IPS-20b (cell line): ENCODE results near the gene MITF.

ENCODE experiments used
- H3K27ac ChIP-seq: one replicate; pipeline ENCODE4 v1.5.1; 2013; ENCODE audit warnings: low read length
- H3K27me3 ChIP-seq: 2 replicates; pipeline ENCODE4 v1.6.1; 2013; ENCODE audit warnings: mild to moderate bottlenecking, low read length, inconsistent platforms; ENCODE audit not compliant: insufficient read depth
- H3K36me3 ChIP-seq: 2 replicates; pipeline ENCODE4 v1.6.1; 2013; ENCODE audit warnings: low read depth, mild to moderate bottlenecking, inconsistent platforms, low read length, moderate library complexity; ENCODE audit not compliant: insufficient read depth
- H3K4me1 ChIP-seq: 2 replicates; pipeline ENCODE4 v1.6.1; 2013; ENCODE audit warnings: mild to moderate bottlenecking, control low read depth, inconsistent platforms, low read length, moderate library complexity; ENCODE audit not compliant: insufficient read depth
- H3K4me3 ChIP-seq: 2 replicates; pipeline ENCODE4 v1.5.1; 2013; ENCODE audit warnings: mild to moderate bottlenecking, low read length, inconsistent platforms
- H3K9ac ChIP-seq: 2 replicates; pipeline ENCODE4 v1.6.1; 2013; ENCODE audit warnings: low read depth, mild to moderate bottlenecking, inconsistent platforms, low read length, moderate library complexity
- H3K9me3 ChIP-seq: 2 replicates; pipeline ENCODE4 v1.6.1; 2013; ENCODE audit warnings: mild to moderate bottlenecking, low read depth, low read length, inconsistent platforms; ENCODE audit not compliant: insufficient read depth

The MITF gene

DNA sequence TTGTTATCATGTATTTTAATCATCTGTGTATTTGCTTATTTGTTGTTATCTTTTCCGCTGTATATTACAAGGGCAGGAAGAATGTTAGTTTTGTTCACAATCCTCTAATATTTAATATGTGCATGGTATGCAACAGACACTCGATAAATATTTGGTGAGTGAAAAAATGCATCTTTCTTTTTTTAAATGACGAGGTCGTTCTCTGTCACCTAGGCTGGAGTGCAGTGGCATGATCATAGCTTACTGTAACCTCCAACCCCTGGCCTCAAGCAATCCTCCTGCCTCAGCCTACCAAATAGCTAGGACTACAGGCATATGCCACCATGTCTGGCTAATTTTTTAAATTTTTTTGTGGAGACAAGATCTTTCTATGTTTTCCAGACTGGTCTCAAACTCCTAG, 66.2 kb downstream of the MITF start:
- H3K27ac ChIP-seq, result no peak overlapping the region
- no peak overlapping the region for H3K4me3 ChIP-seq
- H3K4me1 ChIP-seq, result no peaks in the 10 kb centered on the region
- no peaks in the 10 kb centered on the region for H3K36me3 ChIP-seq
- no peak overlapping the region for H3K9ac ChIP-seq
- no peaks in the 10 kb centered on the region for H3K27me3 ChIP-seq
- H3K9me3 ChIP-seq, result no peaks in the 10 kb centered on the region

DNA sequence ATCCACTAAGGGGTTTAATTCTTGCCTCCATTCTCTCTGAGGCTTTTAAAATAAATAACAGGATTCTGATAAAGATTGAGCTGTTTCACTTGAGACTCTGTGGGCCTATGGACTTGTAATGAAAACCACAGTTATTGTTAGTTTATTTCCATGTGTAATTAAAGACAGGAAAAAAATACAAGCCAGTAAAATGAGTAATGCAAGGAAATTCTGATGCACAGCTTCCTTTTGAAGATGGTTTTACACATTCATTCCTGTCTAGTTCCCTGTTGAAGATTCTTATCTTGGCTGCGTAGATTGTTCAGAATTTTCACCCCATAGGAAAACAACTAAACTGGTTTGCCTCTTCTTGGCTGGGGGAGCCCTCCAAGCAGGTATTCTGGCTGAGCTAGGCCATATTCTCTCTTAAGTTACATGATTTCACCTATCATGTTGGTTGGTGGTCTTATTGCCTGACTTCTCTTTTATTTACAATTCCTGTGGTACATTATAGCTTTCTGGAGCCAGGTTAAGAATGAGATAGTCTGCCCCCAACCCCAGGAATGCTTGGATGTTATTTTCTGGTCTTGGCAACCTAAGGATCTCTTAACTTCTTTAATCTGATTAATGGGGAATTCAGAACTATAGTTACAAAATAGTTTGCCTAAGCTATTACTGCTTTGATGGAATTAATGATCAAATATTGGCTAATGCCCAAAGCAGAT, 67.6 kb downstream of the MITF start:
- Histone ChIP-seq H3K27ac (no peak overlapping the region), H3K36me3 (no peaks in the 10 kb centered on the region)

DNA sequence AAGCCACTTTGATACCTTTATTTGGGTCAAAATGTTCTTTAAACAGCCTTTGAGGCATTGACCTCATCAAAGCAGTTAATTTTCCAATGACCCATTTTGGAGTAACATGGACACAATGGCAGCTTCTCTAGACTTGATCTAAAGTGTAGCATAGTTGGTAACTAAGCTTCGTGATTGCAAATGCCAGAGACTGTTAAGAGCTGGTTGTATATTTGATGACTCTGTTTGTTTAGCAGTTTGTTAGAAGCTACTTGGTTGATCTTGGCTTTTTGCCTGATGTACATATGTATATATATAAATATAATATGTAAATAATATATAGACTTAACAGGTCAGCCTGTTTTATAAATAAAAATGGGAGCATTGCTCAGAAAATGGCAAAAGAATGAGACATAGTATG, 68.4 kb downstream of the MITF start:
- Histone ChIP-seq H3K4me1 (no peaks in the 10 kb centered on the region), H3K27me3 (no peaks in the 10 kb centered on the region), H3K4me3 (no peak overlapping the region), H3K27ac (no peak overlapping the region), H3K9ac (no peak overlapping the region), H3K9me3 (no peaks in the 10 kb centered on the region), H3K36me3 (no peaks in the 10 kb centered on the region)

More for the DNA sequence above, 67.6 kb downstream of the MITF start:
- no peaks in the 10 kb centered on the region for H3K9me3 ChIP-seq
- H3K27me3 ChIP-seq, result no peaks in the 10 kb centered on the region
- H3K9ac ChIP-seq, result no peak overlapping the region
- H3K4me3 ChIP-seq, result no peak overlapping the region
- H3K4me1 ChIP-seq, result no peaks in the 10 kb centered on the region

DNA sequence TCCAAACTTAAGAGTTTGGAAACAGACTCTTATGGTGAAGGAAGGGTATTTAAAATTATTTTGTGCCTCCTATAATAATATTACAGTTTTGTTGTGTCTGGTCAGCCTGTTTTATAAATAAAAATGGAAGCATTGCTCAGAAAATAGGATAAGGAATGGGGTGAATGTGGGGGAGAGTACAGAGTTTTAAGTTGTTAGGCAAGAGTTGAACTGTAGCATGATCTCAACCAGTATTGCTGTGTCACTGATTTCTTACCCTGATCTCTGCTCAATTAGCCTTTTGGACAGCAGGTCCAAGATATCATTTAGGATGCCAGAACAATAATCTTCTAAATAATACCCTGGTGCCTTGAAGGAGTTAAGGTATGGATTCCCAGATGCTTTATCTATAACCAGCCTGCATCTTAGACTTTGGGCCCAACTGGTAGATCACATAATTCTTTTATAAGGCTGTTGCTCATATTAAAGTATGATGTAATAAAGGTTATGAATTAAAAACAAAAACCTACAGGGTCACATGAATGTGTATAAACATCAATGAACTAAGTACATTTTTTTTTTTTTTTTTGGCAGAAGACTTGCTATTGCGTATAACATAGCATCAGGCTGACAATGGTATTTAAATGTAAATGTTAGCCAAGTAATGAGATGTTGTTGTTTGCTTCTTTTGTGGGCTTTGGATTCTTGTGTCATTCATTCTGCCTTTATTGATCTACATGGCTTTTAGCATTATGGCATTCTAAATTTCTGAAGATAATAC, 70.0 kb downstream of the MITF start:
- H3K36me3 ChIP-seq, result no peaks in the 10 kb centered on the region
- no peak overlapping the region for H3K9ac ChIP-seq
- no peaks in the 10 kb centered on the region for H3K27me3 ChIP-seq
- H3K4me3 ChIP-seq, result no peak overlapping the region
- no peaks in the 10 kb centered on the region for H3K4me1 ChIP-seq
- H3K9me3 ChIP-seq, result no peaks in the 10 kb centered on the region
- H3K27ac ChIP-seq, result no peak overlapping the region

DNA sequence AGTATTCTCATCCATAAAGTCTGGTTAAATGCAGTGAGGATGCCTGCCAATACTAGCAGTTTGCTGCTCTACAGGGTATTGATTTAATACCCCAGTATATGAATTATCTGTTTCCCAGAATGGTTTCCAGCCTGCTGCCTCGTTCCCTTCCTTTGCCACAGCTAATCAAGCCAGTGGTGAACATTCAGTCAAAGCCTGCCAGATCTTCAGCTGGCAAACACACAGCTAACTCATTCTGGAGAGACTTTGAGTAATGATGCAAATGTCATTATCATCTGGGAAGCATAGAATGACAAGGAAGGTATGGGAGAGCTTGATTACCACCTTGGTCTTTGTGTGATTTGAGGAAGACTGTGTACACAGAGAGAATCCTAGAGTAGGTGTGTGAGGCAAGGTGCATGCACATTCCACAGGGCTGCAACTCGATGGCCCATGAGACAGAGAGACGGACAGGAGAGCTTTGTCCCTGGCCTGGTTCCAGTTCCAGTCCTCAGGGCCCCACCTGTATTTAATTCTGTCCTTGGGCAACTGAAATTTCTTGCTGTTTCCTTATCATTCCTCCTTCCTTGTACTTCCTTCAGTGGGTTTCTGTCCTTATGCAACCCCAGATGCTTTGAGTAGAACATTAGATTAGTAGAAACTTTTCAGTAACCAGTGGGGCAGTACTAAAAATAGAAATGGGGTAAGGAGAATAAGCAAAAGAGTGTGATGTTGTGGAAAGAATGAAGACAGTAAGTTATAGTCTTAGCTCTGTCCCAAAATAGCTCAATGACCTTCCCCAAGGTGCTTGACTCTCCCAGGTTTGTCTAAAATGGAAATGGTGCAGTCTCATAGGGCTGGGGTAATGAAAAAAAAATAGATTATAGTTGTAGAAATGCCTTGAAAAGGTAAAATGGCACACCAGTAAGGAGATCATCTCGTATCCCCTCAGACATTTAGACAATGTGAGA, 72.5 kb downstream of the MITF start:
- Histone ChIP-seq H3K27ac (no peak overlapping the region), H3K4me1 (no peaks in the 10 kb centered on the region), H3K27me3 (no peaks in the 10 kb centered on the region), H3K9ac (no peak overlapping the region), H3K4me3 (no peak overlapping the region), H3K9me3 (no peaks in the 10 kb centered on the region), H3K36me3 (no peaks in the 10 kb centered on the region)

DNA sequence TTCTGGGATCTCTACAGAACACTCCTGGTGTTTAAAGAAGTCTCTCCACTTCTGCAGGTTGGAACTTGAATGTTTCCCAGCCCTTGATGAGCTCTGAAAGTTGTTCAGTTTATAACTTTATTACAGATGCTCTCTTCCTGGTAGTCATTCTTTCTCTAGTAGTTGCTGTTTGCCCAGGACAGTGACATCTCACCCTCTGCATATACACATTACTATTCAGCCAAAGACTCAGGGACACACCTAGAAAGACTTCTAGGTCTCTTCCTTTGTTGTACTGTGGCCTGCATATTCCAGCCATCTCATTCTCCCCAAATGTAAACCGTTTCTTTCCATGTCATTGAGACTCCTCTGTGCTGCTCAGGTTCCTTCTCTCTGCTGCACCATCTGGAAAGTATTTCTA, 76.7 kb downstream of the MITF start:
- H3K9me3 ChIP-seq, result no peaks in the 10 kb centered on the region

DNA sequence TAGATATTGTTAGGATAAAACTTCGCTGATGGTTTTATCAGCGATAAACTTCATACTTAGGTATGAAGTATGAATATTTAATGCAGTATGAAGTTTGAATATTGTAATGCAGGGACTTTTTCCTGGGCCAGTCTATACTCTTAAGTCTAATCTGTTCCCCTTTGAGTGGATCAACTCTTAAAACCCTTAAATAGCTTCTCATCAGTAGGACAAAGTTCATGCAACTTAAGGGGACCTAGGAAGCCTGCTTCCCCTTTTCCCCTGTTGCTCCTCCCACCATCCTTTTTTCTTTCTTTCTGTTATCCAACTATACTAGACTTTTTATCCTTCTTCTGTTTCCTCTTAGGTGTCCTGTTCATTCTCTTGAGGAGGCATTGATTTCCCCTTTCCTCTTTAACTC, 78.7 kb downstream of the MITF start:
- no peak overlapping the region for H3K4me3 ChIP-seq
- H3K27me3 ChIP-seq, result no peaks in the 10 kb centered on the region
- no peak overlapping the region for H3K9ac ChIP-seq
- H3K27ac ChIP-seq, result no peak overlapping the region
- no peaks in the 10 kb centered on the region for H3K36me3 ChIP-seq
- H3K9me3 ChIP-seq, result no peaks in the 10 kb centered on the region
- no peaks in the 10 kb centered on the region for H3K4me1 ChIP-seq

More for the DNA sequence above, 76.7 kb downstream of the MITF start:
- H3K36me3 ChIP-seq, result no peaks in the 10 kb centered on the region
- no peak overlapping the region for H3K4me3 ChIP-seq
- no peak overlapping the region for H3K27ac ChIP-seq
- no peak overlapping the region for H3K9ac ChIP-seq
- no peaks in the 10 kb centered on the region for H3K4me1 ChIP-seq
- H3K27me3 ChIP-seq, result no peaks in the 10 kb centered on the region

DNA sequence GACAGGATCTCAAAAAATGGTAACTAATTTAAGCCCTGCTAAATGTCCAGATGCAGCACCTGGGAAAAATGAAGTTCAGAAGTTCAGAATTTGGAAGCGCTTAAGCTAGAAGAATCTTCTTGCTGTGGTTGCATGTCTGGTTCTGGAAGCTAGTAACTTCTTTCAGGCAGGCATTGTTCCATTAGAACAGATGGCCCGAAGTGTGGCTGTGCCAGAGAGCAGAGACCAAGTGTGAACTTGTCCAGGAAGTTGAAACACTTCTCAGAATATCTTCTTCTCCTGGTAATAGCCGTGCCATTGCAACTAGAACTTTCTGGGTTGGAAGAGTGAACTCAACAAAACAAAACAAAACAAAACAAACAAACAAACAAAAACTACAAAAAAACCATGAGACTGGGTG, 80.0 kb downstream of the MITF start:
- Histone ChIP-seq H3K4me1 (no peaks in the 10 kb centered on the region), H3K9ac (no peak overlapping the region)

DNA sequence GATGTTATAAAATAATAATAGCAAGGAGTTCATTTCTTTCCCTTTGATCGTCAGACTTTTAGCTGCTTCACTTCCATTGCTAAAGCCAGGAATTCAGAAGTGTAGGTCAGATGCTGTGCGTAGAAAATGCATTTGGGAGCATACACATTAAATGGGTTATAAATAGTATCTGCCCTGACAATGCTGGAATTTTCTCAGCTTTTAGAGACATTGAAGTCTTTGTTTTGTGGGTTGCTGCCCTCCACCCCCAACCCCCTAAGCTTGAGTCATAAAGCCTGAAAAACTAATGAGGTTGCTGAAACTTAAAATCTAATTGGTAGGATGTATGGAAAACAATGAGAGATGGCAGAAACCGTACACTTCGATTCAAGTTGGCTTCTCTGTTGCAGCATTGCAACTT, 81.9 kb downstream of the MITF start:
- Histone ChIP-seq H3K27me3 (no peaks in the 10 kb centered on the region), H3K4me1 (no peaks in the 10 kb centered on the region), H3K36me3 (no peaks in the 10 kb centered on the region), H3K9me3 (no peaks in the 10 kb centered on the region), H3K27ac (no peak overlapping the region), H3K9ac (no peak overlapping the region), H3K4me3 (no peak overlapping the region)

More for the DNA sequence above, 80.0 kb downstream of the MITF start:
- no peaks in the 10 kb centered on the region for H3K36me3 ChIP-seq
- no peaks in the 10 kb centered on the region for H3K27me3 ChIP-seq
- no peaks in the 10 kb centered on the region for H3K9me3 ChIP-seq
- H3K27ac ChIP-seq, result no peak overlapping the region
- H3K4me3 ChIP-seq, result no peak overlapping the region

DNA sequence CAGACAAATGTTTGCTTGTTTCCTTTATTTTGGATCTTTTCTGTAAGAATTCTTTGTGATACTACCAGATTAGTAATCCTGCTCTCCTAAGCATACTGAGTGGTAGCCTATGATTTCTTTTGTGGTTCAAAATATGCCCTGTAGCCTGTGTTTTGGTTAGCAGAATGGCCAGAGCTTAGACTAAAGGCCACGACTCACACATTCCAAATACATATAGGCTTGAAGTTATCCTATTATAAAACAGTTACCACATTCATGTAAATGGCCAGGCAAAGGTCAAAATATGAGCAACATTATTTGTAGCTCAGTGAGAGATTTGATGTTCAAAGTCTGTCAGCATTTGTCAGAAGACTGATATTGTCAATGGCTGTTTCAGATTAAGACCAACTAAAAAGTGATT, 84.5 kb downstream of the MITF start:
- Histone ChIP-seq H3K4me3 (no peak overlapping the region), H3K9me3 (no peaks in the 10 kb centered on the region), H3K27ac (no peak overlapping the region), H3K36me3 (no peaks in the 10 kb centered on the region), H3K9ac (no peak overlapping the region), H3K27me3 (no peaks in the 10 kb centered on the region), H3K4me1 (no peaks in the 10 kb centered on the region)

DNA sequence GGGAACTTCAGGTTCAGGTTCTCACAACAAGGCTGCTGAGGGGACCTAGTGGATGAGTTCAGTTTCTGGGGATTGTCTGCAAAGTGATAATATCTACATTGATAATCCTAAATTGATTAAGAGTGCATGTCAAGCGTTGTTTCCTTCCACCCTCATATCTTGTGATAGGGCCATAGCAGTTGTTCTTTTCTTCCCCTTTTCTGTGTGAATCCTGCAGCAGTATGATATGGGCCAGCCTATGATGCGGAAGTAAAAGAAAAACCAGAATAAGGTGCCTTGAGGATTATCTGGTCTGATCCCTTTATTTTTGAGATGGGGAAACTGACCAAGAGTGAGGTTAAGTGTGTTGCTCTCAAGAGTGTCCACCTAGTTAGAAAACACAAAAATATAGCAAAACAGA, 86.2 kb downstream of the MITF start:
- Histone ChIP-seq H3K36me3 (no peaks in the 10 kb centered on the region), H3K27ac (no peak overlapping the region), H3K27me3 (no peaks in the 10 kb centered on the region), H3K4me3 (no peak overlapping the region), H3K4me1 (no peaks in the 10 kb centered on the region), H3K9me3 (no peaks in the 10 kb centered on the region), H3K9ac (no peak overlapping the region)
